HG03342 (cell line): ENCODE results near the gene NPTN.

Source experiments
- ATAC-seq: cut with Tn5 transposase; IDR thresholded peaks from one replicate; pipeline ENCODE4 v1.9.1; 2021; ENCODE audit warnings: mild to moderate bottlenecking, moderate library complexity; ENCODE audit not compliant: unreplicated experiment

Gene NPTN

DNA sequence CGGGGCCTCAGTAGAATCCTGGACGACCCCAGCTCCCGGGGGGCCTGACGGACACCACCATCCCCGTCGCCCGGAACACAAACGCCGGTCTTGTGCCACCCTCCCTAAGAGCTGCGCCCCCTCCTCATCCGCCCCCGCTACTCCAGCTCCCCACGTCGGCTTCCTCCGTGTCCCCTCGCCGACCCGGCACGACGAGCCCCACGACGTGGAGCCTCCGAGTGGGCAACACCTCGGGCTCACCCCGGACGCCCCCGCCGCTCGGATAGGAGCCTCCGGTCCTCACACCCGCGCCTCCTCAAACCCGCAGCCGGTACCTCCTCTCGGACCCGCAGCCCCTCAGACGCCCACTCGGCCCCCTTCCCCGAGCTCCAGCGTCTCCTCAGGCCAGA is 525 bp downstream of the NPTN start:
- ATAC-seq: no peak

DNA sequence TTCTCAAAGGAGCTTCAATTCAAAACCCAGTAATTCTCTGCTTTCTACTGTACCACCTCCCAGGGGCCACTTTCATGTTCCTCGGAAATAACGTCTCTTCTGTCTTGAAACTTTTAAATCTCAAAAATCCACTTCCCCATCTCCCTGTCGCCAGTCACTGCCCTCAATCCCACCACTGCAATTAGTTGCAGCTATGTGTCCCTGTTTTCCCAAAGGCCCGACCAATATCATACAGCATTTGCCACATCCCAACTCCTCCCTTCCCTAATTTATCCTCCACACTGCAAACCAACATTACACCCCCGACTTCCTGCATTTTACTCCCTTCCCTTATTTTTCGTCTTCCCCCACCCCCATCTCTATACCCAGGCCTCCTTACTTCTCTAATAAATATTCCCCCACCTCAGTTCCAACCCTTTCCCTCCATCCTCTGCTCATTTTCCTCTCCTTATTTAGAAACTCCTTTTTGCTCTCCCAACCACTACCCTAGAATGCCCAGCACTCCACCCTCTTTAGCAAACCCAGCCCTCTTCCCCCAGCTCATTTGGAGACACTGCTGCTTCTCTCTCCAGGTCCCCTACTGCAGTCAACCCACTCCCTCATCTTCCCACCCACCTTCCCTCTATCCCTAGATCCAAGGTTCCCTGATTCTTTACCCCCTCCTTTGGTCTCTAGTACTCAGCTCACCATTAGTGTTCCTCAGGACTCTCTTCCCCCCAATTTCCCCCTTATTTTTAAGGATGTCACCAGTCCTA is 1.1 kb downstream of the NPTN start:
- no peak for ATAC-seq

- ATAC-seq: no peak
These were observed 2.2 kb downstream of the NPTN start for GRCh38 chr15:73630921-73631362.

DNA sequence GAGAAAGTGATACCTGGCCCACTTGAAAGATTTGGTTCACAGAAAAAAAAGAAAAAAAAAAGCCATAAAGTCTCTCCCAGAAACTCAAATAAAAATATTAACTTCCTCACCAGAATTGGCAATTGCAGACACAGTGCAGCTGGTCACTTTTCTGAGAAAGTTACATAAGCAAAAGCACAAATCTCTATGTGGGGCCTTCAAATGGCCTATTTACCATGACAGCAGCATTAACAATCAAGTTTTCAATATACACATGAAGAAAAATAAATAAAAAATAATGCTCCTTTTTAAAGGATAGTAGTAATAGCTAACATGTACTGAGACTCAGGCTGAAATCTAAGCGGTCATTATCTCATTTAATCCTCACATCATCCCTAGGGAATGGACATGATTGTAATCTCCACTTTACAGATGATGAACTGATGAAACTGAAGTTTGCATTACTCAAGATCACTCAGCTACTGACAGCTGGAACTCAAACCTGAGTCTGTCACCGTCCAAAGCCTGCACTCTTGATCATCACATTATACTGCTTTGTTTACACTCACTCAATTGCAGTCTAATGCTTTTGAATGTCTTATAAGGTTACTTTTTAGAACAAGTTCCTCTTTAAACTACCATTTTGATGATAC is 3.3 kb downstream of the NPTN start:
- no peak for ATAC-seq

GRCh38 chr15:73628976-73629797 is 4.0 kb downstream of the NPTN start:
- ATAC-seq: no peak

DNA sequence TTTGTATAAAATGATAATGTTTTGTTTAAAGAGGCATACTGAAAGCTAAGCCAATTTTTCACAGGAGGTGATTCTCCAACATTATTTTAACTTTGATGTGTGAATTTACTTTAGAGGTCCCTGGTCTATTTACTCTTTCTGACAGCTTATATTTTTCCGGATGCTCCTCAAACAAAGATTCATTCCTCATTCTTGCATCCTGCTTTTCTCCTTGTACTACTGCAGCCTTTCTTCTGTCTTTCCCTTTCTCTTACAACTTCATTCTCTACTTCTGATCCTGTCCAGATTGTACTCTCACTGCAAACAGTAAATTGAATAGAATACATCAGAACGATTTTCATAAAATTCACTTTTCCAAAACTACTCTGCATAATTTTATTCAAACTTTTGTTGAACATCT is 5.1 kb downstream of the NPTN start:
- ATAC-seq: no peak

DNA sequence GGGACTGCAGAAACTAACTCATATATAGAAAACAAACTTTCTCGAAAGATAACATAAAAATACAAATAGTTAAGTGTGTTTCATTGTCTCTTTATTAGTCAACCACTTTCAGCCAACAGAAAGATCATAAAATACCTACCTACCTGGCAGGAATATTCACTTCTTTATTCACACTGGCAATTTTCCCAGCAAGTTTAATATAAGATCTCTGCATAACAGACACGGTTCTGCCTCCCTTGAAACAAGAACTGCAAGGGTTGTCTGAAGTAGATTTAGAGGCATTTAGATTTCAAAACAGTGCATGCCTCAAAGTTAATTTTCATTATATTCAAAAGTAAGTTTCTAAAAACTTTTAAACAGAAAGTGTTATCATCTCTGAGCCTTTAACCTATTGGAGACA is 7.1 kb downstream of the NPTN start:
- ATAC-seq: no peak

GRCh38 chr15:73624530-73624929 is 8.7 kb downstream of the NPTN start:
- no peak for ATAC-seq

DNA sequence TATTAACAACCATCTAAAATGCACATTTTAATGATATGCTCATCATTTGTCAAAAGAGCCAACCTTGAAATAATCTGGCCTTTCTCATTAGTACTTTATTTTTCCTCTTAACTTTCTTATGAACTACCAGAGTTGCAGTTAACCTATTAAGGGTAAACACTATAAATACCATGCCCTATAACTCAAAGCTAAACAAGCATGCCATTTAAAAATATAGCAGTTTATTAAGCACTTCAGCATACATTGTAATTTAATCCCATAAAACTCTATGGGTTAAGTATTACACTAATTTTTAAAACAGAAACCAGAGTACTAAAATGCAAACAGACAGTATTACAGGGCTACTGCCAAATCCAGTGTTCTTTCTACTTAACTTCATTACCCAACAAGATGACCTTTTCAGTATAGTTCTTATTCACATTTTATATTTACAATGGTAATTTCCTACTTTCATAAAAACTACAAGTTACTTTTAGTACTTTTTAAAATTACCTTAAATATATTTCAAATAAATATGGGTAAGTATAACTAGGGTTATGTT is 11.8 kb downstream of the NPTN start:
- ATAC-seq: no peak

DNA sequence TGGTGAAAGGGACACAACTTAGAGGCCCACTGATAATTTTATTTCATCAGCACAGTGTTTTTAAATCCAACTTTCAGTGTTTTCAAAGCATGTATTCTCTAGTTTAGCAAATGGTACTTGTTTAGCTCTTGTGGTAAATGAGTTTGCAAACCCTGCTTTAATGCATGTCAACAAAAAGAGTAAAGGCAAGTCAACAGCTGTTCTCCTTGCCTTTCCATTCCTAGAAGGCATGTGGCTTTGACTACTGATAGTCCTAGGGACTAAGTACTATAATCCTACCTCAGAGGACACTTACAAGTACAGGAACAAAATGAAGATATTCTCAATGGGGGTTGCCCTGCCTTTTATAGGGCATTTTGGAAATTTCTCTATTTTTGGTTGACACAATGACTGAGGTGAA is 13.1 kb downstream of the NPTN start:
- ATAC-seq: no peak

DNA sequence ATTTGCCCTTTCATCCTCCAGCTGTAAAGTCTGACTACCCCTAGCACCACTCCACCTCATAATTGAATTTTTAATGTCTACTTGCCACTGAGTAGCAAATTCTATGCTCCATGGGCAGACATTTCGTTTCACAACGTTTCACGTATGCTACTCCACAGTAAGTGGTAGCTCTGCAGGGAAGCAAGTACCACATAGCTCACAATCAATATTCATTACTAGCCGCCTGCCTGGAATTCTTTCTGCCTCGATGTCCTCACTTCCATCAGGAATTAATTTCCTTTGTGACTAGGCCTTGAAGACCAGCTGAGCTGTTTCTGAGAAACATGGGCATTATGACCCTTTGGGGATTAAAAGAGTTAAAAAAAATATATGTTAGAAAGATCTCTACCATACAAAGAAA is 15.3 kb downstream of the NPTN start:
- no peak for ATAC-seq

- ATAC-seq: no peak
These were observed 15.8 kb downstream of the NPTN start for GRCh38 chr15:73617301-73617831.

- ATAC-seq: no peak
These were observed 24.2 kb downstream of the NPTN start for GRCh38 chr15:73608941-73609340.

GRCh38 chr15:73608475-73608874 is 24.7 kb downstream of the NPTN start:
- no peak for ATAC-seq

DNA sequence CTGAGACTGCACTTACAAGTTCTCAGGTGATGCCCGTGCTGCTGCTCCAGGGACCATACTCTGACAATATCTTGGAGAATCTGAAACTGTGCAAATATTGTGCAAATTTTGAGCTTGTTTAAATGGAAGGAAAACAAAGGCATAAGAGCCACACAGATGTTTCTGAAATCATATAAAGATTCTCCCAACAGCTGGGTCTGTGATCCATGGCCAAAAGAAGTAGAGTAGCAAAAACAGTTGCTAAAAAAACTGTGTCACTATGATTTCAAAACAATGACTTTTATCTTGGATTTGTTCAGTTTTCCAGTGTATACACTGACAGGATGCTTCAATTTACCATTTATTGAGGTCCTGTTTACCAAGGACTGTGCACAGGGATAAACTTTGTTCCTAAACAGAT is 25.3 kb downstream of the NPTN start:
- ATAC-seq: no peak

- ATAC-seq: no peak
These were observed 25.8 kb downstream of the NPTN start for GRCh38 chr15:73607405-73607804.

GRCh38 chr15:73605759-73606436 is 27.3 kb downstream of the NPTN start:
- ATAC-seq: no peak

DNA sequence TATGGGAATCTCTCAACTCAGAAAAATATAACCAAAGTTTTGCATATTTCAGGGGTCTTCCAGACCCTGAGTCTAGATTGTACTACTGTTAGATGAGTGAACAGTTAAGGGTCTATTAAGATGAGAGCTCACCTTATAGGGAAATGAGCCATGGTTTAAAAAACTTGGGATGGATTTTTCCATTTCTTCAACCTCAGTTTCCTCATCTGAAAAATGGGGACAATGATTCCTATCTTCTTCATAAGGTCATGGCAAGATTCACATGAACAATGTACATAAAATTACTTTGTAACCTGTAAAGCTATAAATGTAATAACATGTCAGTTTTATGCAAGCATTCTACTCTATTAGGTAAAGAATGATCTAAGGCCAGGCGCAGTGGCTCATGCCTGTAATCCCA is 28.7 kb downstream of the NPTN start:
- ATAC-seq: no peak

DNA sequence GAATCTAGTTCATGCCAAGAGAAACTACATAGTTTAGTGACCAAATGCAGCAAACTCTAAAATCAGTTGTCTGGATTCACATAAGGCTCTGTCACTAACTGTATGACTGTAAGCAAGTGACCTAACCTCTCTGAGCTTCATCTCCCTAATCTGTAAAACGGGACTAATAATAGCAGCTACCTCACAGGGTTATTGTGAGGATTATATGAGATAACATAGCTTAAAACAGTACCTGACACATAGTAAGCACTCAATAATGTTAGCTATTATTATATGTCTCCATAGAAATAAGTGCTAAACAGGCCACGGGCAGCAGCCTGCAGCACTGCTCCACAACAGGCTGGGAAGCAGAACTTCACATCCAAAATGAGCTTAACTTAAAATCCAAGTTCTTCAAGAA is 30.2 kb downstream of the NPTN start:
- ATAC-seq: no peak

DNA sequence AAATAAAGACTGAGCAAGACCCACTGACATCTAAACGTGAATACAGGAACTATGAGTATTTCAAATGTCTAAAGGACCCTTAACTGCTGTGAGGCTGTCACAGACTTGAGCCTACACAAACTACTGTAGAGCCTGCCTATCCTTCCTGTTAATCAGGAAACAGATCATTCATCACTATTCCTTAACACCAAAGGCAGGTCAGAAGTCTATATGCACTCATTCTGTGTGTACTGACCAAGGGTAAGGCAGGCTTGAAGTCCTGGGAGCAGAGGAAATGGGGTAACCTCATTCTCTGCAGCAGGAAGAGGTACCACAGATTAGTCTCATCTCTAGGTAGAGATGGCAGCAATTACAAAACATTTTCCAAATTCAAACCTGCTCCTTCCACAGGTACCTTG is 30.7 kb downstream of the NPTN start:
- ATAC-seq: no peak
